Endothelial cell of umbilical vein (primary cell): Measurements from ENCODE around the gene TSC22D3. TPM values are rescaled to one million over a fixed set of nuclear protein-coding genes. Genes with fewer than 3 reads are reported as not detected.

ENCODE experiments used
- BruUV-seq: library from RNA; stranded (reverse); fragments of 400-500 nt; replicated peaks from 2 replicates; lab custom pipeline; 2021; lab: Mats Ljungman, UMichigan
- CTCF ChIA-PET: fragments of 300-600, 350-600 bp; sonication (Branson Sonifier 250); formaldehyde crosslinking; loops from one replicate; lab custom pipeline; 2021; ENCODE audit warnings: antibody characterized with exemption, inconsistent platforms; lab: Charles Lee
- POLR2A ChIA-PET: fragments of 300-600, 350-600 bp; sonication (Branson Sonifier 250); formaldehyde crosslinking; loops from one replicate; lab custom pipeline; 2021; ENCODE audit warnings: antibody characterized with exemption, inconsistent platforms; lab: Charles Lee
- DNase-seq: peaks from one replicate; pipeline ENCODE4 v3.0.0-alpha.2; 2011; ENCODE audit warnings: low read depth, low spot score
- FAIRE-seq: peaks from 2 replicates; lab custom pipeline; 2011; peaks lifted over from hg19 to GRCh38; lab: Jason Lieb, UNC
- H2AFZ ChIP-seq: 2 replicates; pipeline ENCODE4 v1.6.0; 2012; ENCODE audit warnings: low read depth, low read length, control low read depth, inconsistent platforms
- H3K27ac ChIP-seq: 2 replicates; pipeline ENCODE4 v1.5.1; 2011; ENCODE audit warnings: low read depth, mild to moderate bottlenecking, control low read depth, low read length, moderate library complexity; ENCODE audit not compliant: insufficient read depth
- H3K27me3 ChIP-seq, 2 experiments: 2 replicates each; pipeline versions ENCODE4 v1.6.0 to v1.6.1; 2011; ENCODE audit warnings: low read length in 2 of 2, mixed read lengths in 1 of 2; ENCODE audit not compliant: control insufficient read depth in 2 of 2, insufficient read depth in 2 of 2
- H3K36me3 ChIP-seq, 2 experiments: 2 replicates in 1 of 2; 3 replicates in 1 of 2; pipeline ENCODE4 v1.5.1; 2011; ENCODE audit warnings: low read length in 2 of 2, mild to moderate bottlenecking in 1 of 2, moderate library complexity in 1 of 2; ENCODE audit not compliant: control insufficient read depth in 2 of 2, insufficient read depth in 2 of 2; ENCODE audit errors: extremely low read depth in 1 of 2
- H3K4me1 ChIP-seq: 3 replicates; pipeline ENCODE4 v1.5.1; 2011; ENCODE audit warnings: mild to moderate bottlenecking, low read length; ENCODE audit not compliant: control insufficient read depth, insufficient read depth; ENCODE audit errors: extremely low read depth
- H3K4me2 ChIP-seq: 2 replicates; pipeline ENCODE4 v1.6.1; 2011; ENCODE audit warnings: low read length, control low read depth, mixed read lengths; ENCODE audit not compliant: insufficient read depth
- H3K4me3 ChIP-seq, 3 experiments: fragments of 200-600 bp in 1 of 3; sonication (generic), shearing (Covaris generic) in 1 of 3; replicated peaks in 1 of 3; 2 replicates each; pipeline ENCODE4 v1.5.1; 2011 to 2016; ENCODE audit warnings: control low read depth in 3 of 3, low read length in 3 of 3, mild to moderate bottlenecking in 2 of 3, inconsistent platforms in 1 of 3, low read depth in 1 of 3, moderate library complexity in 1 of 3; ENCODE audit not compliant: insufficient read depth in 1 of 3
- H3K79me2 ChIP-seq: 2 replicates; pipeline ENCODE4 v1.6.0; 2012; ENCODE audit warnings: low read length, inconsistent platforms; ENCODE audit not compliant: control insufficient read depth, insufficient read depth
- H3K9ac ChIP-seq: replicated peaks from 2 replicates; pipeline ENCODE3; 2011; ENCODE audit warnings: low read length, control low read depth; ENCODE audit not compliant: insufficient read depth; ENCODE audit errors: extremely low read depth
- H3K9me1 ChIP-seq: replicated peaks from 3 replicates; pipeline ENCODE4 v1.6.0; 2011; ENCODE audit warnings: mild to moderate bottlenecking, low read length; ENCODE audit not compliant: control insufficient read depth, insufficient read depth; ENCODE audit errors: extremely low read depth
- H3K9me3 ChIP-seq: replicated peaks from 2 replicates; pipeline ENCODE4 v1.5.1; 2012; ENCODE audit warnings: low read length, inconsistent platforms; ENCODE audit not compliant: control insufficient read depth, insufficient read depth
- H4K20me1 ChIP-seq: replicated peaks from 2 replicates; pipeline ENCODE3; 2011; ENCODE audit warnings: mild to moderate bottlenecking, low read length; ENCODE audit not compliant: control insufficient read depth, insufficient read depth; ENCODE audit errors: extremely low read depth
- EZH2 ChIP-seq: IDR thresholded peaks from 2 replicates; pipeline ENCODE4 v1.6.1; 2012; ENCODE audit warnings: borderline replicate concordance, low read depth, mild to moderate bottlenecking, moderate library complexity, low read length, inconsistent platforms; ENCODE audit not compliant: severe bottlenecking
- FOS ChIP-seq: IDR thresholded peaks from 2 replicates; pipeline ENCODE4 v1.6.1; 2011; ENCODE audit warnings: mild to moderate bottlenecking, low read length, moderate library complexity, borderline replicate concordance; ENCODE audit not compliant: insufficient read depth
- MAX ChIP-seq: IDR thresholded peaks from 2 replicates; pipeline ENCODE4 v1.6.1; 2011; ENCODE audit not compliant: insufficient read depth, insufficient read length
- MYC ChIP-seq: IDR thresholded peaks from one replicate; pipeline ENCODE4 v1.6.1; 2011; ENCODE audit warnings: mild to moderate bottlenecking, low read depth, low read length
- POLR2A ChIP-seq: IDR thresholded peaks from 2 replicates; pipeline ENCODE4 v1.6.1; 2012; ENCODE audit warnings: low read depth, mild to moderate bottlenecking, control low read depth, low read length
- POLR2AphosphoS5 ChIP-seq: IDR thresholded peaks from 2 replicates; pipeline ENCODE4 v1.6.1; 2012; ENCODE audit warnings: low read depth, mild to moderate bottlenecking, control low read depth, low read length, moderate library complexity; ENCODE audit not compliant: insufficient read depth
- dilution Hi-C: fragments of 300-500 bp; cut with MboI; formaldehyde crosslinking; loops from one replicate; pipeline ENCODE4 v1.15.0; 2019; ENCODE audit warnings: low sequenced_read_pairs; ENCODE audit not compliant: extremely low pct_ligation_motif_present
- intact Hi-C: fragments of 100-400 bp; cut with micrococcal nuclease; formaldehyde crosslinking; loops from one replicate; pipeline ENCODE4 v1.10.0; 2022
- polyA plus RNA-seq, 4 experiments: library from polyadenylated mRNA; depleted of rRNA in 3 of 4; stranded (reverse) in 3 of 4; unstranded in 1 of 4; fragments of >200 nt; gene quantifications; 2 replicates each; pipeline versions ENCODE4 v1.2.1 to v1.2.3, GENCODE V29; 2011 to 2012; ENCODE audit warnings: missing spikeins in 1 of 4
- total RNA-seq: library from RNA; stranded (reverse); gene quantifications from 2 replicates; pipeline ENCODE4 v1.2.3, GENCODE V29; 2021
- TF ChIP-seq, protein P1 (sequence below), 2 donors: IDR thresholded peaks; 1 replicate in 1 of 2; 2 replicates in 1 of 2; pipeline ENCODE4 v1.5.1; 2011; ENCODE audit warnings: low read length in 2 of 2, mild to moderate bottlenecking in 2 of 2, moderate library complexity in 2 of 2, control low read depth in 1 of 2, inconsistent platforms in 1 of 2, low read depth in 1 of 2; ENCODE audit not compliant: insufficient read depth in 1 of 2; ENCODE audit errors: extremely low read depth in 1 of 2

TSC22D3 gene
- total and polyA plus RNA-seq, 2 donors (not counting 3 experiments of a cell fraction or from before 2014, with no cell fraction given) = 21.1 to 37.4 TPM

DNA sequence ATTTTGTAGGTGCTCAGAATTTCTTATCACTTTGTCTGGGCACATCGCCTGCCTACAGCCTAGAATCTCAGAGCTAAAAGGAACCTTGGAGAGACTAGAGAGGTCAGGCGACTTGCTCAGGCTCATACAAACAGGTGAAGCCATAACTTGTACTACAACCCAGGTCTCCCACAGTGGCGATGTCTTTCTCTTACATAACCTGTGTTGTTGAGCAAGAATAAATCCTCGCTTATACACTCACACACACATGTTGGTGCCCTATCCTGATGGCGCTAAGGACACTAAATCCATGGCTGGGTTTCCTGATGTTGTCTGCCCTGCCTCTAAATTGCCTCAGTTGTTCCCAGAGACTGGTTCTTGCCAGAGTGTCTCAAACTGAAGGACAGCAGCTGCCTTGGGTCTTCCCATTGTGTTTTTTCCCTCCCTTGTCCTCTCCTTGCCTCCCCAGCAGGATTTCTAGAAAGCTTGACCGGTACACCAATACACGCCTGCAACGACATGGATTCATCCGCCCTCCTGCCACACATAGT lies 1.6 kb downstream of the TSC22D3 start:
- no peaks in the 10 kb centered on the region for H3K79me2 ChIP-seq
- DNase-seq (no peak), FAIRE-seq (no peak)
- dilution Hi-C loops (no loop called here), intact Hi-C loops (no loop called here)
- TF ChIP-seq POLR2AphosphoS5 (no peak), FOS (no peak), MAX (no peak), POLR2A (no peak), MYC (no peak), EZH2 (no peak)
- TF ChIP-seq, protein P1, sequence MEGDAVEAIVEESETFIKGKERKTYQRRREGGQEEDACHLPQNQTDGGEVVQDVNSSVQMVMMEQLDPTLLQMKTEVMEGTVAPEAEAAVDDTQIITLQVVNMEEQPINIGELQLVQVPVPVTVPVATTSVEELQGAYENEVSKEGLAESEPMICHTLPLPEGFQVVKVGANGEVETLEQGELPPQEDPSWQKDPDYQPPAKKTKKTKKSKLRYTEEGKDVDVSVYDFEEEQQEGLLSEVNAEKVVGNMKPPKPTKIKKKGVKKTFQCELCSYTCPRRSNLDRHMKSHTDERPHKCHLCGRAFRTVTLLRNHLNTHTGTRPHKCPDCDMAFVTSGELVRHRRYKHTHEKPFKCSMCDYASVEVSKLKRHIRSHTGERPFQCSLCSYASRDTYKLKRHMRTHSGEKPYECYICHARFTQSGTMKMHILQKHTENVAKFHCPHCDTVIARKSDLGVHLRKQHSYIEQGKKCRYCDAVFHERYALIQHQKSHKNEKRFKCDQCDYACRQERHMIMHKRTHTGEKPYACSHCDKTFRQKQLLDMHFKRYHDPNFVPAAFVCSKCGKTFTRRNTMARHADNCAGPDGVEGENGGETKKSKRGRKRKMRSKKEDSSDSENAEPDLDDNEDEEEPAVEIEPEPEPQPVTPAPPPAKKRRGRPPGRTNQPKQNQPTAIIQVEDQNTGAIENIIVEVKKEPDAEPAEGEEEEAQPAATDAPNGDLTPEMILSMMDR (IDR thresholded peaks at IDR 0.05; ENCODE audit: extremely low read depth in 1 of 2, insufficient read depth in 1 of 2, low read depth in 1 of 2, low read length in 2 of 2) = no peak
- ChIA-PET POLR2A (no interaction called here), CTCF (interaction anchor here (4.0 to 4.7 kb wide), 3 partner anchors 54 to 115 kb away, joined by 27 to 109 read pairs (median 99); no protein-coding TSS in a partner anchor)
- no peak overlapping the region for H3K4me2 ChIP-seq
- no peak overlapping the region for H2AFZ ChIP-seq
- no peaks in the 10 kb centered on the region for H3K36me3 ChIP-seq
- H3K27me3 ChIP-seq = no peaks in the 10 kb centered on the region
- peaks cover 10% of the 10 kb centered on the region for H3K4me1 ChIP-seq
- H3K27ac ChIP-seq = no peak overlapping the region
- H3K9ac ChIP-seq = no peak overlapping the region
- no peaks in the 10 kb centered on the region for H4K20me1 ChIP-seq
- no peak overlapping the region for H3K4me3 ChIP-seq
- no peaks in the 10 kb centered on the region for H3K9me3 ChIP-seq
- H3K9me1 ChIP-seq = no peaks in the 10 kb centered on the region
- no TSS peak for BruUV-seq
